PC-3 (cell line): ENCODE measurements around the gene CYP2C9. TPM values are rescaled to one million over a fixed set of nuclear protein-coding genes. Genes with fewer than 3 reads are reported as not detected.

Experiments used
- ATAC-seq: fragments of 200-7000 bp; cut with Tn5 transposase; 2 replicates; pipeline ENCODE4 v1.9.1; 2020; ENCODE audit warnings: mild to moderate bottlenecking, moderate library complexity
- BruUV-seq: library from RNA; stranded (reverse); fragments of 400-500 nt; replicated peaks from 2 replicates; lab custom pipeline; 2021; lab: Mats Ljungman, UMichigan
- CTCF ChIA-PET: fragments of 300-600 bp; sonication (Branson Sonifier 250); formaldehyde crosslinking; loops from one replicate; lab custom pipeline; 2022; ENCODE audit warnings: antibody characterized with exemption; lab: Charles Lee
- POLR2A ChIA-PET: fragments of 300-600 bp; sonication (Branson Sonifier 250); formaldehyde crosslinking; loops from one replicate; lab custom pipeline; 2022; ENCODE audit warnings: antibody characterized with exemption; ENCODE audit not compliant: unreplicated experiment; lab: Charles Lee
- DNase-seq: peaks from one replicate; pipeline ENCODE4 v3.0.0-alpha.2; 2015
- H2AFZ ChIP-seq: fragments of 300-600 bp; sonication (generic); 2 replicates; pipeline ENCODE4 v1.6.0; 2016; ENCODE audit warnings: antibody characterized with exemption, low read length
- H3F3A ChIP-seq: fragments of 300-600 bp; sonication (generic); one replicate; pipeline ENCODE4 v1.6.0; 2017; ENCODE audit warnings: antibody characterized with exemption, low read length, control low read depth, mild to moderate bottlenecking; ENCODE audit not compliant: unreplicated experiment
- H3K27ac ChIP-seq: fragments of 300-600 bp; sonication (generic); 2 replicates; pipeline ENCODE4 v1.5.1; 2016; ENCODE audit warnings: mild to moderate bottlenecking, low read length
- H3K27me3 ChIP-seq: fragments of 300-600 bp; sonication (generic); 2 replicates; pipeline ENCODE4 v1.6.1; 2016; ENCODE audit warnings: low read length, mixed read lengths
- H3K36me3 ChIP-seq: fragments of 300-600 bp; sonication (generic); 2 replicates; pipeline ENCODE4 v1.6.1; 2016; ENCODE audit warnings: low read depth, mixed run types, low read length, mixed read lengths
- H3K4me1 ChIP-seq: fragments of 300-600 bp; sonication (generic); 2 replicates; pipeline ENCODE4 v1.5.1; 2016; ENCODE audit warnings: low read length; ENCODE audit not compliant: insufficient read depth
- H3K4me2 ChIP-seq: fragments of 300-600 bp; sonication (generic); 2 replicates; pipeline ENCODE4 v1.6.0; 2016; ENCODE audit warnings: low read length
- H3K4me3 ChIP-seq: fragments of 300-600 bp; sonication (generic); 2 replicates; pipeline ENCODE4 v1.5.1; 2016; ENCODE audit warnings: mild to moderate bottlenecking, low read length, mixed read lengths
- H3K79me2 ChIP-seq: fragments of 300-600 bp; sonication (generic); 2 replicates; pipeline ENCODE4 v1.6.1; 2017; ENCODE audit warnings: low read length, mixed read lengths
- H3K9ac ChIP-seq: fragments of 300-600 bp; sonication (generic); 2 replicates; pipeline ENCODE4 v1.6.0; 2016; ENCODE audit warnings: mild to moderate bottlenecking, low read length
- H3K9me2 ChIP-seq: fragments of 300-600 bp; sonication (generic); replicated peaks from 2 replicates; pipeline ENCODE4 v1.6.1; 2016; ENCODE audit warnings: mixed run types, low read length, mixed read lengths
- H3K9me3 ChIP-seq: fragments of 300-600 bp; sonication (generic); 2 replicates; pipeline ENCODE4 v1.6.1; 2016; ENCODE audit warnings: low read length, mixed read lengths
- H4K20me1 ChIP-seq: fragments of 300-600 bp; sonication (generic); 2 replicates; pipeline ENCODE4 v1.6.1; 2016; ENCODE audit warnings: low read length, mixed read lengths
- EZH2 ChIP-seq: fragments of 300-600 bp; sonication (generic); IDR thresholded peaks from one replicate; pipeline ENCODE4 v1.6.1; 2017; ENCODE audit warnings: antibody characterized with exemption, mild to moderate bottlenecking, low read length; ENCODE audit not compliant: unreplicated experiment
- EZH2phosphoT487 ChIP-seq: fragments of 300-600 bp; sonication (generic); IDR thresholded peaks from 2 replicates; pipeline ENCODE4 v1.6.1; 2018; ENCODE audit warnings: mild to moderate bottlenecking, antibody characterized with exemption, low read length, borderline replicate concordance
- intact Hi-C: fragments of 100-400 bp; cut with micrococcal nuclease; formaldehyde crosslinking; loops from 2 replicates; pipeline ENCODE4 v1.9.0; 2023
- total RNA-seq: library from RNA; depleted of rRNA; stranded (reverse); fragments of >200 nt; gene quantifications from 2 replicates; pipeline ENCODE4 v1.2.3, GENCODE V29; 2014; rRNA removed
- TF ChIP-seq, protein P1 (sequence below): fragments of 300-600 bp; sonication (generic); conservative IDR thresholded peaks from 2 replicates; pipeline ENCODE4 v1.5.1; 2017; ENCODE audit warnings: antibody characterized with exemption, low read depth, mild to moderate bottlenecking, low read length

CYP2C9 gene
- total RNA-seq, 1 experiment from 2014 or later, result not detected

DNA sequence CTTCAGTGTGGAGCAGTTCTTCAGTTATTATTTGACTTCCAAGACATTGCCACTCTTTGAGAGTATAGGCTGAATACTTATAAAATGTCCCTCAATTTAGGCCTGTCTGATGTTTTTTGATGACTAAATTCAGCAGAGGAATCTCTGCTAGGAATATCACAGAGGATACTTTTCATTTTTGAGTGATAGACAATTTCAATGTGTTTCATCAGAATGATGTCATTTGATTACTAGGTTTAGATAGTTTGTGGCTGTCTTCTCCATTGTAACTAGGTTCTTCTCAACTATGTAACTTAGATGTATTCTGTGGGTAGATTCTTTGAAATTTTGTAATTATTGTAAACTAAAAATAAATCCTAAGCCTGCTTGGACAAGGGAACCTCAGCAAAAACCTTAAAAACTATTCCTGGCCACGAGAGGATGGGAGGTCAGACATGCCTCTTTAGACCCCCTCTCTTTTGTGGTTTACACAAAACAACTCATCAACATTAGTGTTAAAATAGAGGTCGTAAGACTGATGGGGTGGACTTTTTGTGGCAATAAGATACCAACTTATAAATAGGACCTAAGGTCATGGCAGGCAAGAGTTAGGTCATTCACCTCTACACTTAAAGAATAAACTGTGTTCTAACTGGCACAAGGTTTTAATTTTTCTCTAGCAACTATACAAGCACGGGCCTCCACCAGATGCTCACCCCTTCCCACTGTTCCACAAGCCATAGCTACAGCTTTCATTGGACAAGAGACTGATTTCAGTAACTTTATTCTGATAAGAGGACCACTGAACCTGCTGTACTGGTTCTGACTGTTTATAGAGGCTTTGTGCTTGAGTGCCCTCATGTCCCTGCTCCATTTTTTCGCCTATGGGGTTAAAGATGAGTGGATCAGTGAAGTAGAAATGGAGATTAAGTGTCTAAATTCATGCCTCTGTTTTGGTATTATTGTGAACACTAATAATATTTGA is 97.2 kb downstream of the CYP2C9 start:
- Histone ChIP-seq H3F3A (no peaks in the 10 kb centered on the region), H3K9me3 (no peaks in the 10 kb centered on the region), H3K27ac (no peak overlapping the region), H3K9ac (no peak overlapping the region), H3K4me2 (no peak overlapping the region), H3K36me3 (no peaks in the 10 kb centered on the region), H3K9me2 (no peaks in the 10 kb centered on the region), H4K20me1 (no peaks in the 10 kb centered on the region), H3K27me3 (peaks cover 18% of the 10 kb centered on the region), H3K4me3 (no peak overlapping the region), H3K79me2 (no peaks in the 10 kb centered on the region), H3K4me1 (no peaks in the 10 kb centered on the region), H2AFZ (no peak overlapping the region)
- no peak for ATAC-seq
- intact Hi-C loops, result no loop called here
- ChIA-PET CTCF (no interaction called here), POLR2A (no interaction called here)
- BruUV-seq, result no TSS peak
- DNase-seq, result no peak
- TF ChIP-seq, protein P1, sequence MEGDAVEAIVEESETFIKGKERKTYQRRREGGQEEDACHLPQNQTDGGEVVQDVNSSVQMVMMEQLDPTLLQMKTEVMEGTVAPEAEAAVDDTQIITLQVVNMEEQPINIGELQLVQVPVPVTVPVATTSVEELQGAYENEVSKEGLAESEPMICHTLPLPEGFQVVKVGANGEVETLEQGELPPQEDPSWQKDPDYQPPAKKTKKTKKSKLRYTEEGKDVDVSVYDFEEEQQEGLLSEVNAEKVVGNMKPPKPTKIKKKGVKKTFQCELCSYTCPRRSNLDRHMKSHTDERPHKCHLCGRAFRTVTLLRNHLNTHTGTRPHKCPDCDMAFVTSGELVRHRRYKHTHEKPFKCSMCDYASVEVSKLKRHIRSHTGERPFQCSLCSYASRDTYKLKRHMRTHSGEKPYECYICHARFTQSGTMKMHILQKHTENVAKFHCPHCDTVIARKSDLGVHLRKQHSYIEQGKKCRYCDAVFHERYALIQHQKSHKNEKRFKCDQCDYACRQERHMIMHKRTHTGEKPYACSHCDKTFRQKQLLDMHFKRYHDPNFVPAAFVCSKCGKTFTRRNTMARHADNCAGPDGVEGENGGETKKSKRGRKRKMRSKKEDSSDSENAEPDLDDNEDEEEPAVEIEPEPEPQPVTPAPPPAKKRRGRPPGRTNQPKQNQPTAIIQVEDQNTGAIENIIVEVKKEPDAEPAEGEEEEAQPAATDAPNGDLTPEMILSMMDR, result no peak
- TF ChIP-seq EZH2phosphoT487 (no peak), EZH2 (no peak)

DNA sequence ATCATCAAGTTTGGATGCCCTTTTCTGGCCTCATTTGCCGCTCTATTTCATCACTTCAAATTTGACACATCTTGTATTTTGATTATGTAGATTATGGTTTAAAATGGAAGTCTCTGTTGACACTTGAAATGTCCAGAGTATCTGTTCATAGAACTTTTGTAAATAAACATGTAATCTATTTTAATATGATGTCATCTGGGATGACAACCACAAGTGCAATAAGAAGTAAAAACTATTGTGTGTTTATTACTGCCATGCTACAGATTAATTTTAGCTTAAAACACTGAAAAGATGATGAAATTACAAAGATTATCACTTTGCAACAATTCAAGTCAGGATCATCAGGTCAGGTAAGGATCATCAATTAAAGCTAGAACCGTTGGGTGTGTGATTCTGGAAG is 100.8 kb downstream of the CYP2C9 start:
- no peak overlapping the region for H2AFZ ChIP-seq
- TF ChIP-seq, protein P1, result no peak
- TF ChIP-seq EZH2phosphoT487 (no peak), EZH2 (no peak)
- H3K9ac ChIP-seq, result no peak overlapping the region
- no peak overlapping the region for H3K4me3 ChIP-seq
- BruUV-seq, result no TSS peak
- DNase-seq (no peak), ATAC-seq (no peak)
- ChIA-PET POLR2A (interaction anchor here (0.7 kb wide), 1 partner anchor 441 kb away, joined by 3 read pairs; no protein-coding TSS in a partner anchor), CTCF (no interaction called here)
- no peaks in the 10 kb centered on the region for H4K20me1 ChIP-seq
- no peaks in the 10 kb centered on the region for H3K4me1 ChIP-seq
- no peaks in the 10 kb centered on the region for H3F3A ChIP-seq
- H3K36me3 ChIP-seq, result no peaks in the 10 kb centered on the region
- peaks cover 12% of the 10 kb centered on the region; the same call in 1 of the 2 replicates for H3K27me3 ChIP-seq
- no peak overlapping the region for H3K27ac ChIP-seq
- H3K4me2 ChIP-seq, result no peak overlapping the region
- intact Hi-C loops, result no loop called here
- no peaks in the 10 kb centered on the region for H3K79me2 ChIP-seq
- no peaks in the 10 kb centered on the region for H3K9me3 ChIP-seq
- H3K9me2 ChIP-seq, result no peaks in the 10 kb centered on the region

Other genes starting within 250 kb of the CYP2C9 start
- not detected in 2 replicates for gene CYP2C19, start 176.0 kb upstream of the CYP2C9 start, total RNA-seq
- gene CYP2C8, start 130.8 kb downstream of the CYP2C9 start, total RNA-seq, result not detected in 2 replicates